DMS 273 (cell line): ENCODE data around the gene TNIK.
"Not testable (repeated sequence)": the region's sequence is repeated elsewhere in the genome, so short reads cannot be mapped to it uniquely, and the experiment has no call there.

Experiments used
- DNase-seq: peaks from one replicate; lab custom pipeline; 2025; ENCODE audit not compliant: unreplicated experiment; lab: John Stamatoyannopoulos, UW

Gene TNIK

DNA sequence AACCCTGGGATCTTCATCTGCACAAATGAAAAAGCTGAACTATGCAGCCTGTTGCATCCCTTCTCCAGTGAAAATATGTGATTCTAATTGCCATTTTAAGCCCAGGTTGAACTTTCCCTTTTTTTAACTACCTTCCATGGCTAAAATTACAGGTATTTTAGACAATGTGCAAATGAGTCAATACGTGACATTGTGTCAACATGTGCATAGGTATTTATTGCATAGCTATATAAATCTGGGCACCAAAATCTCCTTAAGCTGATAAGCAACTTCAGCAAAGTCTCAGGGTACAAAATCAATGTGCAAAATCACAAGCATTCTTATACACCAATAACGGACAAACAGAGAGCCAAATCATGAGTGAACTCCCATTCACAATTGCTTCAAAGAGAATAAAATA is 37.4 kb downstream of the TNIK start:
- not testable (repeated sequence) for DNase-seq

DNA sequence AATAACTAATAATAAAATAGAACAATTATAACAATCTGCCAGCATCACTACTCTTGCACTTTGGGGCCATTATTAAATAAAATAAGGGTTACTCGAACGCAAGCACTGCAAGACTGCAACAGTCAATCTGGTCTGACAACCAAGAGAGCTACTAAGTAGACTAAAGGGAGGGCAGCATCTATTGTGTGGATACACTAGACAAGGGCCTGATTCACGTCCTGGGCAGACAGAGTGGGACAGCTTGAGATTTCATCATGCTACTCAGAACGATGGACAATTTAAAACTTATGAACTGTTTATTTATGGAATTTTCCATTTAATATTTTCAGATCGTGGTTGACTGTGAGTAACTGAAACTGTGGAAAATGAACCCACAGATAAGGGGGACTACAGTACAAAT is 39.5 kb downstream of the TNIK start:
- DNase-seq = no peak

DNA sequence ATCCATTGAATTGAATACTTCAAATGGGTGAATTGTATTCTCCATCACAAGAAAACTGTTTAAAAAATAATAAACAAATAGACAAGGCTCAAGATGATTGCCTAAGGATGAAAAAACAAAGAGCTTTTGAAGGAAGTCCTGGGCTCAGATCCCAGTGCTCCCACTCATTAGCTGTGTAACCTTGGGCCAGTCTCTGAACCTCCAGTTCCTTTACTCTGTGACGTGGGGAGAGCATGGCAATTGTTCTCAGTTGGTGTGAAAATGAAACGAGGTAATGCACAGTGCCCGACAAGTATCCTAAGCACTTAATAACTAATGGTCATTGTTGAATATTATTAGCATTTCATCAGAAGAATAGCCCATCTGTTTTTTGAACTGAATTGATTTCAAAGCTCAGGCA is 40.7 kb downstream of the TNIK start:
- no peak for DNase-seq

DNA sequence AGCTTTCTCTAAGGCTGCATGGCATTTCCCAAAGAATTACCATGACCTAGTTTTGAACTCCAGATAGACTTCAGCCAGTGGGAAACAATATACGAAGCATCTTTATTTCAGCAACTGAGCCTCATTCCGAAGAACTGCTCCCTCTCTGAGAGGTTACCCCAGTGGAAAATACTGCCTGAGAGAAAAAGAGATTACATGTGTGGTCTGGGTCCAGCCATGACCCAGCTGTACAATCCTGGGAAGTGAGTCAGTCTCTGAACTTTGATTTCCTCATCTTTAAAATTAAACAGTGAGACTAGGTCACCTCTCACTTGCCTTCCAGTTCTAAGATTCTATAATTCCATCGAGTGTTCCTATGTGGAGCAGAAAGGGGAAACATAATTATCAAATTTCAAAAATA is 42.4 kb downstream of the TNIK start:
- no peak for DNase-seq

DNA sequence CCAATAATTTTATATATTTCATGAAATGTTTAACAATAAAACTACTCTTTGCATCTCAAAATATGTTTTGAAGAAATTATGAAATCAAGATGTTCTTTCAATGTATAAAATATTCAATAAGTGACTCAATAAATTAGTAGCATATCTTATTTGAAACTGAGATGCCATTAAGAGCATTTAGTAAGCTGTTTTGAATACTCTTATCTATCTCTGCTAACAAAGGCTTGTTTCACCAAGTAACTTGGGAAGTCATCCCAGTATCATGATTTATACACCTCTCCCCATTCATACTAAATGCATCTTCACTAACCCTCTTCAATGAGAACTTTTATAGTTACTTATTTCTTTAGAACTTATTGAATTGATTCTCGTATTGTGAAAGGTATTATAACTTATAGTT is 43.1 kb downstream of the TNIK start:
- DNase-seq = no peak

DNA sequence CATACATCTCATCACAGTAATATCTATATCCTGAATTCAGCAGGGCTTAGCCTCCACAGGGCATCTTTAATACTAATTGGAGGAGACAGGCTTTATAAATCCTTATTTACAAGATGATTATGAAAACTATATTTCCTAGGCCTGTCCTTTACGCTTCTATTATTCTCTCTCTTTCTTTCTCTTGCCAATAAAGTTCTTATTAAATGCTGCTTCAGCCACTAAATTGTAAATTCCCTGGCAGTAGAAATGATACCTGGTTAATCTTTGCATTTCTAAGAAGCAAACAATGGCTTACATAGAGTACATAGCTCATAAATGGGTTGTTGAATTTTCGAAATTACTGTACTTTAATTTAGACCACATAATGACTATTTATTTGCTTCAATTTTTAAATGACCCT is 43.5 kb downstream of the TNIK start:
- DNase-seq = no peak

DNA sequence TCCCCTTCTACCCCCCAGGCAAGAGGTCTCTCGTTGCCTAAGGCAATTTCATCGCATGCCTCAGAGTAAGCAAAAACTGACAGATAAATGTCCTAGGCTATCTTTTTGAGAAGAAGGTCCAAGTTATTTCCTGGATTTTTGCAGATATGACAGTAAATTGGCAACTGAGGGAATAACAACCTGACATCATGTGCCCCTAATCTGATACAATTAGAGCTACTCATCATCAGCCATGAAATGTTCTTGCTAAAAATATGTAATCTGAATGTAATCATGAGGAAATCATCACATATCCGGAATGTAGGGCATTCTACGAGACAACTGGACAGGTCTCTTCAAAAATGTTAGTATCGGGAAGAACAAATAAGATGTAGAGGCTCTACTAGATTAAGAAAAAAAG is 44.1 kb downstream of the TNIK start:
- DNase-seq = no peak

DNA sequence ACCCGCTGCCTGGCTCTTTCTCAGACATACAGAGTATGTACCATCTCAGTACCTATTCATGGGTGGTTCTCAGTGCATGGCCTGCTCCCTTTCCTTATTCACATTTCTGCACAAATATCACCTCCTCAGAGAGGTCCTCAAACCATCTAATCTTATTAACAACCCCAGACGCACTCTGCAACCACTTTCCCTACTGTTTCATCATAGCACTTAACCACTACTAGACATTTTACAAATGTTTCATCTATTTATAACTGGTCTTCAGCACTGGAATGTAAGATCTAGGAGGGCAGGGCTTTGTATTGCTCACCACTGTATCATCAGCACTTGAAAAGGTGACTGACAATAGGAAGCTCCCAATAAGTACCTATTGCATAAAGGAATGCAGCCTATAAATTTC is 45.1 kb downstream of the TNIK start:
- no peak for DNase-seq

DNA sequence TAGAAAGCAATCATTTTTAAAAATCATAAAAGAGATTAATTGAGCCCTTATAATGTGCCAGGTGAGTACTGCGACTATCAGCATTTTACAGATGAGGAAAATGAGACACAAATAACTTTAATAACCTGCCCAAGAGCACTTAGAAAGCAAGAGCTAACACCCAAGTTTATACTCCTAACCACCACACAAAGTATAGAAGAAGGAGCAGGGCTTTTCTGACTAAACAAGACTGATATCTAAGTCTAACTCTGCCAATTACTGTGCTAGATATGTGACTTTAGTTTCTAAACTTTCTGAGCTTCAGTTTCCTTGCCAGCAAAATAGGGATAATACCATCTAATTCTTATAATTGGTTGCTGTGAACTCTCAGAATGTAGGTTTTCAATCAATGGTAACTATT is 47.7 kb downstream of the TNIK start:
- DNase-seq = no peak

DNA sequence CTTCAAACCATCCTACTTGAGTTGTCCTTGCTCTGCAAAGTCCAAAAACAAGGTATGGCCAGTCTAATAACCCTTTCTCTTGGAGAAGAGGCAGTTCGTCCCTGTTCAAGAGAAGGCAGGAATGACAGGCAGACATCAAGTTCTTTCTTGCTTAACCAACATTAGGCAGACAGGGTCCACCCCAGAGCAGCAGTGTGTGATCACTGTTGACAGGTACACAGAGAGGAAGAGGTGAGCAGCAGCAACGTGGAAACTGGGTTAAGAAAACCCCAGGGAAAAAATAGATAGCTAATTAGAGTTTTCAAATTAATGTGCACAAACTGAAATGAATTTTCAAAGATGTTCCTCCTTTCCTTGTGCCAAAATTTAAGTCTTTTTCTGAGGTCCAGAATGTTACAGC is 48.2 kb downstream of the TNIK start:
- no peak for DNase-seq

DNA sequence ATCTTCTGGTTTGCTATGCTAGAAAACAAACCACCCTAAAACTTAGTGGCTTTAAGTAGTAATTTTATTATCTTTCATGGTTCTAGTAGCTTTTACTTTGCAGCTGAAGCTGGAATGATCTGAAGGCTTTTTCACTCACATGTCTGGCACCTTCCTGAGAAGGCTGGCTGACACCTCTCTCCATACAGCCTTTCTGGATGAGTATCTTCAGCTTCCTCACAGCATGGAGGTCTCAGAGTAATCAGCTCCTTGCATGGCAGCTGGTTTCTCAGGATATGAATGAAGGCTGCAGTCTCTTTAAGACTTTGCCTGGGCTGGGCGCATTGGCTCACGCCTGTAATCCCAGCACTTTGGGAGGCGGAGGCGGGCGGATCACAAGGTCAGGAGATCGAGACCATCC is 50.0 kb downstream of the TNIK start:
- DNase-seq = no peak

DNA sequence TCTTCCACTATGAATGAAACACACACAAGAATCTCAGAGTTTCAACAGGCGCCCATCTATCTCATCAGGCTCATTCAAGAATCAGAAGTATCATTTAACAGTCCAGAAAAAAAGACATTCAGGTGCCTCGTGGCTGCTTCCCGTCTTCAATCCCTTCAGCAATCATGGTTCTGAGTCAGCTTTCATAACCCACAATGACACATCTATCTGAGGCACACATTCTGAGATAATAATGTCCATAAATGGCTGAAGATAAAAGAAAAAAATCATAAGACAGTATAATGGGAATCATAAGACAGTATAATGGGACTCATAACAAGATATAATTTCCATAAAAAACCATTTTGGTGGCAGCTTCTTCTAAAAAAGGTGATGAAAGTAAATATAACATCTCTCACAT is 52.4 kb downstream of the TNIK start:
- no peak for DNase-seq

DNA sequence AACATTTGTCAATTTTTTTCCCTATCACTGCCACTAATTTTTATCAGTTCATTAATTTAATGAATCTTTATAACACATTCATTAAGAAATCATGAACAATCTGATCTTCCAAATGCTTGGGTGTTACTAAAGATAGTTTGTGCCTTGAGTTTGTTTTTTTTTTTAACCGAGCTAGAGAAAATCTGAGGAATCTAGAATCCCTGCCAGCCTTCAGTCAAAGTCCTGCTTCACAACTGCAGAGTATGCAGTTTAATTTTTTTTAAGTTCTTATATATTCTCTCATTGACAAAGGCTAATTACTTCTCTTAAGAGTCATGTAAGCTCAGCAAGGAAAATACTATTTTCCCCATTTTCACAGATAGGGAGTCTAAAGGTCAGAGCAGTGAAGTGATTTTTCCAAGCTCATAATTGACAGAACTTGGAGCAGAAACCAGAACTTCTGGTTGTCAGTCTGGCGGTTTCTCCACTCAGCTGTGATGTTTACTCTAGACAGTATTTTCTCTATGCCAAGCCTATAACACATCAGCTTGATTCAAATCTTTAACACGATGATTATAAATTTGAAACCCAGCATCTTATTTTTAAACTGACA is 55.7 kb downstream of the TNIK start:
- DNase-seq = no peak

DNA sequence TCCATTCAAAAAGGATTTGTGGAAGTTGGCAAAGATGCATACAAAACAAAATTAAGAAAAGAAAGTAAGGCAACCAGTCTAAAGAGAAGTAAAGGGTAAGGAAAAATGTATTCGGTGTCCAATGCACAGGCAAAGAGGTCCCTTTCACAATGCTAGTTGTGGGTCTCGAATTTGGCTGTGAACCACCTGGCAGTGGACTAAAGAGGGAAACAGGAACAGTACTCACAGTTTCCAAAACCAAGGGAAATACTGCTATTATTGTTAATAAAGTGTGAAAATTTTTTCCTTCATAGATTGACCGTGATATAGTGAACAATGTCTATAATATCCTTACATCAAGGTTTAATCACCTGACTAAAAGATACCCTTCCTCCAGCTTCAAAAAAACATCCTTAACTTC is 57.9 kb downstream of the TNIK start:
- peak; percentile 29 for DNase-seq

DNA sequence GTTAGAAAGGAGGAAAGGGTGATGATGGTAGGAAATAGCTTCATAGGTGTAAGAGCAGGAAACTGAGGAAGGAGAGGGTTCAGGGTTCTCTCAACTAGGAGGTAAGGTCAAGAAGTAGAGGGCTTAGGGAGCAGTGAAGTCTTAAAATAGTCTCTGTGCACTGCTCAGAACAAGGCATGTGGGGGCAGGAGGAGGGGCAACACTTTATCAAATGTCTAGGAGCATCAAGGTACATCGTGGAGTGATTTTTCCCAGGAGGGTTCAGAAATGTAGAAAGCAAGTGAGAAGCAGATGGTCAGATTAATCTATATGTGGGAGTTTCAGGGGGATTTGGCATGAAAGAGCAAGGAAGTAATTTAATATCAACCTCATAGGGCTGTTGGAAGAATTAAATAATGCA is 58.8 kb downstream of the TNIK start:
- DNase-seq = peak; percentile 90

DNA sequence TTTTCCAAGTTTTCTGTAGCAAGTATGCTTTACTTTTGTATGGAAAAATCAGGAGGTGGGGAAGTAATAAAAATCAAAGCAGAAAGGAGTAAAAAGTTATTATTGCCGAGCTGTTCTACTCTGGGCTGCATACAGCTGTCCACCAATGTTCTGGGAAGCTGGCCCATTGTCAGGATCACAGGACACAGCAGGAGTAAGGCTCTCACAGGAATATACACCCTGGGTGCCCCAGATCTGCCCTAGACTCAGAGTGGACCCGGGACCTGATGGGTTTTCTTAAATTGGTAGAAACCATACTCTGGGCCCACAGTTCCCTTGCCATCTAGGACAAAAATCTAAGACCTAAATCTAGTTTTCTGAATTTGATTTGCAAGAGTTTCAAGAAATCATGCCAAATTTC is 60.4 kb downstream of the TNIK start:
- DNase-seq = no peak

DNA sequence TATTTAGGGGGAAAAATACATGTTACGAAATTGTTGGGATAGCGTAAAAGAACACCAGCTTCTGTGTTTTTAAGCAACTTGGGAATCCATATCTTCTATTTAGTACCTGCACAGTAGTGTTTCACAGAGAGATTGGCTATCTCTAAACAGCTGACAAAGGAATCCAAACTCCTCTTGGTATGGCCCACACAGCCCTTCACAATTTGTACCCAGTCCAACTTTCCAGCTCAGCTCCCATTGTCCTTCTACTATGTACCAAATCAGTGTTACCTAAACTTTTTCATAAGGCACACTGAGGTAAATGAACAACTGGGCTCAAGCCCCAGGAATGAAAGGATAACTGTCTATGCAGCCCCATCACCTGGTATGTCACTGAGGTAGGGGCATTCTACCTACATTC is 61.9 kb downstream of the TNIK start:
- DNase-seq = no peak

DNA sequence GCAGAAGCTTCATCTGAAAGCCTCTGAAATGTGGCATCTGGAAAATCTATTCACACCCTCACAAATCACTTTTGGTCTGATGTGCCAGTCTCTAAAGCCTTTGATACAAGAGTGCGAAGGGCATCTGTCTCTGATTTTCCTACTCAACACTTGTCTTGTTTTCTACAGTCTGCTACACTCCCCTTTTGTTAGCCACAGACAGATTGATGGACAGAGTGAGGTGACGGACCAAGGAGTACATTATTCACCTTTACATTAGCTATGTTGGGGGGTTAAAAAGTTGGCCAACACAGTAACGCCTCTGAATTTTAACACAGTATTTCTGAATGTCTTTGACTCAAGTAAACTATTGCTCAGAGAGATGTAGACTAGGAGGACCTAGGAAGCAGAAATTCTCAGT is 63.1 kb downstream of the TNIK start:
- DNase-seq = peak; percentile 48

DNA sequence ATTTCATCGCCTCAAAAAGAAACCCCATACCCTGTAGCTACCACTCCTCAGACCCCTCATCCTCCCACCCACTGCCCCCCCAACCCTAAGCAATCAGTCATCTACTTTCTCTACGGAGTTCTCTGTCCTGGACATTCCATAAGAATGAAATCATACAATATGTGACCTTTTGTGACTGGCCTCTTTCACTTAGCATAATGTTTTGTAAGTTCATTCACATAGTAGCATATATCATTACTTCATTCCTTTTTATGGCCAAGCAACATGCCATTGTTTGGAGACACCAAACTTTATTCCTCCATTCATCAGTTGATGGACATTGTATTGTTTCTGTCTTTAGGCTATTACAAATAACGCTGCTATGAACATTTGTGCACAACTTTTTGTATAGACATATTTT is 64.2 kb downstream of the TNIK start:
- DNase-seq = no peak

DNA sequence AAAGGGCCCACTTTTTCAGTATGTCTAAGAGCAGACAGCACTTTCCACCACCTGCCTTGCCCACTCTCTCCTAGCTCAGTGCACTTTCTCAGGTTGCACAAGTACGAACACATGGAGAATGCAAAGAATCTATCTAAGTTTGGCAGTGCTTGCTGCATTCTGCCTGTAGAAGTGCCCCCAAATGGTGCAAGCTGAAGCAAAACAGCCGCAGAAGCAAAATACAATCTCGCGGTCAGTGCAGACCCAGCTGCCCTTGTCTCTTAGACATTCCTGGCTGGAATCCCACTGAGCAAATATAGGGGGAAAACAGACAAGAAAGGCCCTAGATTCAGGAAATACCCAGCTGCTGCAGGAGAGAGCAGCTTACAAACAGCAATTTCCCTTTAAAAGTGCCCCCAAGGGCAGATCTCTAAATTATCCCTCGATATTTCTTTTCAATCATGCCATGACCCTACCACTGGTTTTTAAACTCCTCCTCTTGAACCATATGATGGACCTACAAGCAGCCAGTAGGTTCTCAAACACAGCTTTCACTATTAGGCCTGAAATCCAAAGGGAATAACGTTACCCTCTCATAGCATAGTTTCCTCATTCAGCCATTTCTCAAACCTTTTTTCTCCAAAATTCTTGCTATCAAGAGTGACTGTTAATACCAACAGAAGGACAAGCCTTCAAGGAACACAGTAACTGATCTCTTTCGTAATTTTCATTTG is 67.0 kb downstream of the TNIK start:
- DNase-seq = peak; percentile 89

DNA sequence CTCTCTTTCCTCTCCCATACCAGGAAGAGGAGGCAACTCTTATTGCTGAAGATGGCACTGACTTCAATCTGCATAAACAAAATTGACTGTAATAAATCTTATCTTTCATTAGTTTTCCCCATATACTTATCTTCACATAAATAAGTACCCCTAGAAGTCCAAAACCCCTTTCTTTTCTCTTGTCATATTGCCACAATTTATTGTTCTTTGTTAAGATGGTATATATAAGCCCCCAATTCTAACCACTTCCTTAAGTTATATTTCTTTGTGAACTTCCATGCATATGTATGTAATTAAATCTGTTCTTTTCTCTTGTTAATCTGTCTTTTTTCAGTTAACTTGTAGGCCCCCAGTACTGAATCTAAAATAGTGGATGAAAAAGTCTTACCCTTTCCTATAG is 68.8 kb downstream of the TNIK start:
- DNase-seq = no peak

DNA sequence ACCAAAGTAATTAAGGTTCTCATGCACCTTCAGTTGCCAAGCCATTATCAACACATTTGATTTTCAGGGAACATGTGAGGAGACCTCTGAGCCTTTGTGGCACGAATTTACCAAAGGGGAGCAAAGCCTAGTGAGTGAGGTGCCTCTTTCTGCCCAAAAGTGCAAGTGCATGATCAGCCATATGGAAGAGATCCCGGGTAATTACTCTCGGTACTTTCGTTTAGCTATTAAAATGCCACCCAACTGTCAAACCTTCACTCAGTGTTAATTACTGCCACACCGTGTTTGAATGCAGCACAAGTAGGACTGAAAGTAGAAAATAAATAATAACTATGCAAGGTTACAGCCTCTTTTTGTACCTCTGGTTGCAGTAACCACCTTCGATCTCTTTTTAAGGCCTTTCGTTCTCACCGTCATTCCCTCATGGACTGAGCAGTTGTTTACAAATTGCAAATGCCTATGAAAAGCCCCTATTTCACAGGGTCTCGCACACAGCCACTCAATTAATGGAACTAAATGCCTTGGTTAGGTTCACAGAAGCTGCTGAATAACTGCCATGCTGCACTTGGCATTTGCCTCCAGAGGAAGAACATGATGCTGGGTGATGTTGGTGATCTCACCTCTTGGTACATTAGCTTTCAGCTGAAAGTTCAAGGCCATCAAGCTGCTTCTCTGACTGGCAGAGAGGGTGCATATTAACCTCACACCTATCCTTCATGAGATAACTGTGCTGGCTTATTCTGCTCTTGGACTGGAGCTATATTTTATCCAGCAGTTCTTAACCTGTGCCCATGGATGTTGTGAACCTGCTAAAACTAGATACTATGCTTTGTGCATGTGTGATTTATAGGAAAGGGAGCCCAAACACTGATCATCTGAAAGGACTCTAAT is 69.9 kb downstream of the TNIK start:
- DNase-seq = peak; percentile 83
